CD4-positive, alpha-beta memory T cell (primary cell): ENCODE results near the gene MSMB. TPM values are rescaled to one million over a fixed set of nuclear protein-coding genes. Genes with fewer than 3 reads are reported as not detected.

ENCODE experiments used
- CTCF ChIA-PET: fragments of 350-600 bp; sonication (Branson Sonifier 250); formaldehyde crosslinking; loops from one replicate; lab custom pipeline; 2021; ENCODE audit warnings: inconsistent platforms; ENCODE audit not compliant: partially characterized antibody; lab: Charles Lee
- POLR2A ChIA-PET: fragments of 350-600 bp; sonication (Branson Sonifier 250); formaldehyde crosslinking; loops from one replicate; lab custom pipeline; 2021; ENCODE audit not compliant: partially characterized antibody; lab: Charles Lee
- DNase-seq, 5 donors: peaks; one replicate each; pipeline versions ENCODE4 v3.0.0 to v3.0.0-alpha.2; 2020 to 2022; ENCODE audit warnings: mixed read lengths in 1 of 5
- H3K27ac ChIP-seq: one replicate; pipeline ENCODE4 v1.7.0; 2013; ENCODE audit warnings: low read depth, low read length
- H3K27me3 ChIP-seq: 2 replicates; pipeline ENCODE4 v1.7.0; 2013; ENCODE audit warnings: mild to moderate bottlenecking, low read length, moderate library complexity; ENCODE audit not compliant: insufficient read depth
- H3K36me3 ChIP-seq: 2 replicates; pipeline ENCODE4 v1.7.0; 2013; ENCODE audit warnings: mild to moderate bottlenecking, low read length, moderate library complexity; ENCODE audit not compliant: insufficient read depth
- H3K4me1 ChIP-seq: 2 replicates; pipeline ENCODE4 v1.7.0; 2013; ENCODE audit warnings: mild to moderate bottlenecking, low read length, moderate library complexity; ENCODE audit not compliant: insufficient read depth
- H3K4me3 ChIP-seq, 2 donors: one replicate each; pipeline ENCODE4 v1.7.0; 2013; ENCODE audit warnings: low read length in 2 of 2, mild to moderate bottlenecking in 1 of 2
- H3K9me3 ChIP-seq, 2 donors: one replicate each; pipeline ENCODE4 v1.7.0; 2013; ENCODE audit warnings: low read length in 2 of 2, control low read depth in 1 of 2; ENCODE audit not compliant: control insufficient read depth in 1 of 2
- H3K27ac Mint-ChIP-seq, 7 donors: one replicate each; pipeline ENCODE4 v1.8.0; 2020 to 2021; ENCODE audit warnings: mixed read lengths in 7 of 7, mild to moderate bottlenecking in 6 of 7, inconsistent platforms in 3 of 7, moderate library complexity in 3 of 7
- H3K27me3 Mint-ChIP-seq, 2 donors: one replicate each; pipeline ENCODE4 v1.8.0; 2020 to 2021; ENCODE audit warnings: mixed read lengths in 2 of 2
- H3K36me3 Mint-ChIP-seq, 2 donors: one replicate each; pipeline ENCODE4 v1.8.0; 2020 to 2021; ENCODE audit warnings: mixed read lengths in 2 of 2, inconsistent platforms in 1 of 2, mild to moderate bottlenecking in 1 of 2
- H3K4me1 Mint-ChIP-seq, 4 donors: one replicate each; pipeline ENCODE4 v1.8.0; 2020 to 2021; ENCODE audit warnings: mixed read lengths in 4 of 4, mild to moderate bottlenecking in 1 of 4
- H3K4me3 Mint-ChIP-seq, 8 donors: one replicate each; pipeline ENCODE4 v1.8.0; 2020 to 2021; ENCODE audit warnings: mixed read lengths in 8 of 8, mild to moderate bottlenecking in 7 of 8, moderate library complexity in 6 of 8, inconsistent platforms in 3 of 8
- H3K9me3 Mint-ChIP-seq, 8 donors: one replicate each; pipeline ENCODE4 v1.8.0; 2020 to 2021; ENCODE audit warnings: mixed read lengths in 8 of 8, mild to moderate bottlenecking in 5 of 8, inconsistent platforms in 3 of 8, moderate library complexity in 1 of 8
- intact Hi-C: fragments of 100-400 bp; cut with micrococcal nuclease; formaldehyde crosslinking; loops from one replicate; pipeline ENCODE4 v1.15.1; 2023
- polyA plus RNA-seq, 2 donors: library from polyadenylated mRNA; unstranded; fragments of 300-500 nt; fragmentation: Illumina TruSeq; gene quantifications; one replicate each; pipeline ENCODE4 v1.2.3, GENCODE V29; 2021
- total RNA-seq, 2 experiments: library from RNA; stranded (reverse); gene quantifications; one replicate each; pipeline ENCODE4 v1.2.3, GENCODE V29; 2021

MSMB gene
- total and polyA plus RNA-seq, 4 experiments from 2014 or later = not detected

- H3K4me1 Mint-ChIP-seq = peaks cover 30 to 59% (median 49%) of the 10 kb centered on the region in 4 donors
- POLR2A ChIA-PET = interaction anchor here (0.6 to 1.1 kb wide), 2 partner anchors 8 to 14 kb away, joined by 3 to 4 read pairs; no protein-coding TSS in a partner anchor
- H3K4me3 Mint-ChIP-seq = peak overlapping the region in 4 of 8 donors; percentile 3 to 56 (median 22)
- H3K27me3 Mint-ChIP-seq = no peaks in the 10 kb centered on the region
- CTCF ChIA-PET = interaction anchor here (1.6 to 8.2 kb wide), 3 partner anchors 9 to 13 kb away, joined by 3 to 57 read pairs (median 3); partner anchors contain the start of gene NCOA4
- Histone ChIP-seq H3K27ac (no peak overlapping the region), H3K4me3 (no peak overlapping the region), H3K27me3 (no peaks in the 10 kb centered on the region), H3K9me3 (no peaks in the 10 kb centered on the region), H3K4me1 (peaks cover 55% of the 10 kb centered on the region), H3K36me3 (peaks cover 22% of the 10 kb centered on the region)
- peak overlapping the region; percentile 40 to 85 (median 66) for H3K27ac Mint-ChIP-seq
- no peaks in the 10 kb centered on the region for H3K9me3 Mint-ChIP-seq
- H3K36me3 Mint-ChIP-seq = peaks cover 18 to 37% of the 10 kb centered on the region in 2 donors
- no peak for DNase-seq
- intact Hi-C loops = no loop called here
Observed at GRCh38 chr10:46018453-46019176, 27.5 kb downstream of the MSMB start.

GRCh38 chr10:46017733-46018132 lies 28.3 kb downstream of the MSMB start:
- H3K27me3 ChIP-seq = no peaks in the 10 kb centered on the region
- Mint-ChIP-seq H3K4me1 (peaks cover 29 to 50% (median 44%) of the 10 kb centered on the region in 4 donors), H3K36me3 (peaks cover 18 to 40% of the 10 kb centered on the region in 2 donors), H3K4me3 (peak overlapping the region in 1 of 8 donors; percentile 28), H3K27me3 (no peaks in the 10 kb centered on the region), H3K9me3 (no peaks in the 10 kb centered on the region), H3K27ac (peak overlapping the region in 5 of 7 donors; percentile 66 to 85 (median 82))
- POLR2A ChIA-PET = interaction anchor here (0.6 to 1.1 kb wide), 2 partner anchors 9 to 15 kb away, joined by 3 to 4 read pairs; no protein-coding TSS in a partner anchor
- CTCF ChIA-PET = interaction anchor here (1.7 to 8.2 kb wide), 2 partner anchors 10 to 16 kb away, joined by 6 to 57 read pairs; partner anchors contain the start of gene NCOA4
- peaks cover 51% of the 10 kb centered on the region for H3K4me1 ChIP-seq
- H3K4me3 ChIP-seq = no peak overlapping the region
- no peak overlapping the region for H3K27ac ChIP-seq
- H3K36me3 ChIP-seq = peaks cover 31% of the 10 kb centered on the region
- DNase-seq = no peak
- no peaks in the 10 kb centered on the region for H3K9me3 ChIP-seq
- intact Hi-C loops = no loop called here

- H3K9me3 Mint-ChIP-seq = no peaks in the 10 kb centered on the region
- ChIA-PET POLR2A (no interaction called here), CTCF (interaction anchor here (1.7 to 8.2 kb wide), 2 partner anchors 11 to 15 kb away, joined by 6 to 57 read pairs; partner anchors contain the start of gene NCOA4)
Observed at GRCh38 chr10:46016811-46017210, 29.3 kb downstream of the MSMB start.

GRCh38 chr10:46016190-46016589 lies 29.9 kb downstream of the MSMB start:
- ChIA-PET POLR2A (no interaction called here), CTCF (interaction anchor here (0.6 to 8.2 kb wide), 3 partner anchors 8 to 22 kb away, joined by 3 to 57 read pairs (median 4); partner anchors contain the start of gene NCOA4)
- H3K4me3 Mint-ChIP-seq = no peak overlapping the region
- no peaks in the 10 kb centered on the region for H3K27me3 Mint-ChIP-seq
- no peak for DNase-seq
- Histone ChIP-seq H3K27me3 (no peaks in the 10 kb centered on the region), H3K36me3 (peaks cover 41% of the 10 kb centered on the region), H3K9me3 (no peaks in the 10 kb centered on the region), H3K4me1 (peaks cover 37% of the 10 kb centered on the region), H3K27ac (no peak overlapping the region), H3K4me3 (no peak overlapping the region)
- H3K36me3 Mint-ChIP-seq = peaks cover 22 to 48% of the 10 kb centered on the region in 2 donors
- H3K27ac Mint-ChIP-seq = peak overlapping the region in 5 of 7 donors; percentile 7 to 62 (median 24)
- H3K4me1 Mint-ChIP-seq = peaks cover 24 to 37% (median 33%) of the 10 kb centered on the region in 4 donors
- no peaks in the 10 kb centered on the region for H3K9me3 Mint-ChIP-seq
- intact Hi-C loops = no loop called here

More at GRCh38 chr10:46016811-46017210, 29.3 kb downstream of the MSMB start:
- no peak for DNase-seq
- no peak overlapping the region for H3K4me3 ChIP-seq
- H3K27me3 ChIP-seq = no peaks in the 10 kb centered on the region
- H3K27ac Mint-ChIP-seq = peak overlapping the region in 5 of 7 donors; percentile 7 to 87 (median 30)
- no peaks in the 10 kb centered on the region for H3K9me3 ChIP-seq
- no peaks in the 10 kb centered on the region for H3K27me3 Mint-ChIP-seq
- intact Hi-C loops = no loop called here
- H3K36me3 ChIP-seq = peaks cover 36% of the 10 kb centered on the region
- H3K4me1 ChIP-seq = peaks cover 42% of the 10 kb centered on the region
- no peak overlapping the region for H3K4me3 Mint-ChIP-seq
- peaks cover 25 to 42% (median 37%) of the 10 kb centered on the region in 4 donors for H3K4me1 Mint-ChIP-seq
- H3K36me3 Mint-ChIP-seq = peaks cover 22 to 47% of the 10 kb centered on the region in 2 donors
- no peak overlapping the region for H3K27ac ChIP-seq

GRCh38 chr10:46014683-46015405 lies 31.2 kb downstream of the MSMB start:
- H3K36me3 Mint-ChIP-seq = peaks cover 33 to 59% of the 10 kb centered on the region in 2 donors
- no peaks in the 10 kb centered on the region for H3K9me3 Mint-ChIP-seq
- H3K4me3 Mint-ChIP-seq = no peak overlapping the region
- Histone ChIP-seq H3K4me3 (no peak overlapping the region), H3K27me3 (no peaks in the 10 kb centered on the region), H3K9me3 (no peaks in the 10 kb centered on the region), H3K27ac (no peak overlapping the region), H3K4me1 (peaks cover 23% of the 10 kb centered on the region), H3K36me3 (peaks cover 53% of the 10 kb centered on the region)
- ChIA-PET POLR2A (interaction anchor here (1.0 kb wide), 1 partner anchor 10 kb away, joined by 3 read pairs; no protein-coding TSS in a partner anchor), CTCF (interaction anchor here (1.3 to 8.2 kb wide), 3 partner anchors 10 to 765 kb away, joined by 3 to 57 read pairs (median 4); partner anchors contain the start of gene NCOA4)
- H3K27ac Mint-ChIP-seq = peak overlapping the region in 6 of 7 donors; percentile 31 to 79 (median 50)
- no peaks in the 10 kb centered on the region for H3K27me3 Mint-ChIP-seq
- H3K4me1 Mint-ChIP-seq = peaks cover 17 to 24% (median 23%) of the 10 kb centered on the region in 4 donors
- intact Hi-C loops = loop anchor here (1.0 kb wide), 1 partner anchor 8 kb away; no protein-coding TSS in a partner anchor
- DNase-seq = no peak

GRCh38 chr10:46014206-46014605 lies 31.9 kb downstream of the MSMB start:
- Histone ChIP-seq H3K9me3 (no peaks in the 10 kb centered on the region), H3K36me3 (peaks cover 59% of the 10 kb centered on the region)
- H3K4me1 Mint-ChIP-seq = peaks cover 11 to 18% (median 16%) of the 10 kb centered on the region in 4 donors

More at GRCh38 chr10:46014206-46014605, 31.9 kb downstream of the MSMB start:
- no peak overlapping the region for H3K4me3 ChIP-seq
- intact Hi-C loops = loop anchor here (1.0 kb wide), 1 partner anchor 9 kb away; no protein-coding TSS in a partner anchor
- Mint-ChIP-seq H3K27me3 (no peaks in the 10 kb centered on the region), H3K27ac (peak overlapping the region in 3 of 7 donors; percentile 31 to 51 (median 45)), H3K9me3 (no peaks in the 10 kb centered on the region), H3K36me3 (peaks cover 38 to 66% of the 10 kb centered on the region in 2 donors), H3K4me3 (no peak overlapping the region)
- ChIA-PET POLR2A (interaction anchor here (1.0 kb wide), 1 partner anchor 11 kb away, joined by 3 read pairs; no protein-coding TSS in a partner anchor), CTCF (interaction anchor here (1.4 to 8.2 kb wide), 2 partner anchors 14 to 764 kb away, joined by 3 to 57 read pairs; partner anchors contain the start of gene NCOA4)
- no peak overlapping the region for H3K27ac ChIP-seq
- no peaks in the 10 kb centered on the region for H3K27me3 ChIP-seq
- DNase-seq = no peak
- peaks cover 17% of the 10 kb centered on the region for H3K4me1 ChIP-seq
